Measurements from ENCODE around the gene CBX6.

CBX6 gene

GRCh38 chr22:38873469-38874411 is 1.7 kb upstream of the CBX6 start:
- no peak for DNase-seq (ENCODE audit: low read depth)

GRCh38 chr22:38872831-38873248 is 824 bp upstream of the CBX6 start:
- no peak for DNase-seq (ENCODE audit: low read depth)

GRCh38 chr22:38871360-38872171 is 450 bp downstream of the CBX6 start:
- DNase-seq (ENCODE audit: low read depth): no peak

GRCh38 chr22:38870791-38871359 is 1.1 kb downstream of the CBX6 start:
- DNase-seq (ENCODE audit: low read depth): no peak

GRCh38 chr22:38870312-38870741 is 1.7 kb downstream of the CBX6 start:
- peak; percentile 73 for DNase-seq (ENCODE audit: low read depth)

GRCh38 chr22:38869663-38870062 is 2.4 kb downstream of the CBX6 start:
- DNase-seq (ENCODE audit: low read depth): no peak

- no peak for DNase-seq (ENCODE audit: low read depth)
Observed at GRCh38 chr22:38868886-38869381, 3.1 kb downstream of the CBX6 start.

- DNase-seq (ENCODE audit: low read depth): no peak
Observed at GRCh38 chr22:38868286-38868721, 3.7 kb downstream of the CBX6 start.

GRCh38 chr22:38867471-38868285 is 4.3 kb downstream of the CBX6 start:
- DNase-seq (ENCODE audit: low read depth): no peak

GRCh38 chr22:38867124-38867455 is 4.9 kb downstream of the CBX6 start:
- no peak for DNase-seq (ENCODE audit: low read depth)

- DNase-seq (ENCODE audit: low read depth): no peak
Observed at GRCh38 chr22:38866399-38867123, 5.5 kb downstream of the CBX6 start.

- DNase-seq (ENCODE audit: low read depth): no peak
Observed at GRCh38 chr22:38866024-38866398, 6.0 kb downstream of the CBX6 start.

GRCh38 chr22:38865201-38866023 is 6.6 kb downstream of the CBX6 start:
- no peak for DNase-seq (ENCODE audit: low read depth)

- no peak for DNase-seq (ENCODE audit: low read depth)
Observed at GRCh38 chr22:38864361-38865191, 7.4 kb downstream of the CBX6 start.

- DNase-seq (ENCODE audit: low read depth): no peak
Observed at GRCh38 chr22:38863531-38864131, 8.4 kb downstream of the CBX6 start.

GRCh38 chr22:38862375-38863329 is 9.4 kb downstream of the CBX6 start:
- DNase-seq (ENCODE audit: low read depth): peak; percentile 39

- DNase-seq (ENCODE audit: low read depth): no peak
Observed at GRCh38 chr22:38861927-38862326, 10.1 kb downstream of the CBX6 start.
